HFFc6 (cell line): Measurements from ENCODE around the gene DNAJC3. TPM values are rescaled to one million over a fixed set of nuclear protein-coding genes. Genes with fewer than 3 reads are reported as not detected.
"Not testable (repeated sequence)": the region's sequence is repeated elsewhere in the genome, so short reads cannot be mapped to it uniquely, and the experiment has no call there.

Source experiments
- DNase-seq: peaks from one replicate; pipeline ENCODE4 v3.0.0-alpha.2; 2018
- H3K27ac Mint-ChIP-seq: 2 replicates; pipeline ENCODE4 v1.8.0; 2020; ENCODE audit warnings: mild to moderate bottlenecking, mixed read lengths
- H3K27me3 Mint-ChIP-seq: 2 replicates; pipeline ENCODE4 v1.8.0; 2021; ENCODE audit warnings: mild to moderate bottlenecking, moderate library complexity, mixed read lengths; ENCODE audit not compliant: insufficient read depth
- H3K36me3 Mint-ChIP-seq: 2 replicates; pipeline ENCODE4 v1.8.0; 2021; ENCODE audit warnings: low read depth, mixed read lengths
- H3K4me1 Mint-ChIP-seq: 2 replicates; pipeline ENCODE4 v1.8.0; 2020; ENCODE audit warnings: low read depth, mixed read lengths
- H3K4me3 Mint-ChIP-seq: 2 replicates; pipeline ENCODE4 v1.8.0; 2020; ENCODE audit warnings: mild to moderate bottlenecking, moderate library complexity, mixed read lengths
- H3K9me3 Mint-ChIP-seq: 2 replicates; pipeline ENCODE4 v1.8.0; 2020; ENCODE audit warnings: mild to moderate bottlenecking, mixed read lengths
- total RNA-seq, 6 experiments: library from RNA; stranded (reverse); fragmentation: NEBNext Ultra II Directional; extraction: Animal tissue kit (Norgen Biotek cat#: 25700); gene quantifications; 2 replicates in 1 of 6; 3 replicates in 5 of 6; pipeline ENCODE4 v1.2.3, GENCODE V29; 2021
- TF ChIP-seq, protein P1 (sequence below): fragments of 200-600 bp; sonication (generic); IDR thresholded peaks from 2 replicates; pipeline ENCODE4 v1.5.0; 2021; ENCODE audit warnings: antibody characterized with exemption, mild to moderate bottlenecking

DNAJC3 gene
- total RNA-seq, 6 experiments from 2014 or later: 40.6 to 53.7 (median 48.4) TPM

DNA sequence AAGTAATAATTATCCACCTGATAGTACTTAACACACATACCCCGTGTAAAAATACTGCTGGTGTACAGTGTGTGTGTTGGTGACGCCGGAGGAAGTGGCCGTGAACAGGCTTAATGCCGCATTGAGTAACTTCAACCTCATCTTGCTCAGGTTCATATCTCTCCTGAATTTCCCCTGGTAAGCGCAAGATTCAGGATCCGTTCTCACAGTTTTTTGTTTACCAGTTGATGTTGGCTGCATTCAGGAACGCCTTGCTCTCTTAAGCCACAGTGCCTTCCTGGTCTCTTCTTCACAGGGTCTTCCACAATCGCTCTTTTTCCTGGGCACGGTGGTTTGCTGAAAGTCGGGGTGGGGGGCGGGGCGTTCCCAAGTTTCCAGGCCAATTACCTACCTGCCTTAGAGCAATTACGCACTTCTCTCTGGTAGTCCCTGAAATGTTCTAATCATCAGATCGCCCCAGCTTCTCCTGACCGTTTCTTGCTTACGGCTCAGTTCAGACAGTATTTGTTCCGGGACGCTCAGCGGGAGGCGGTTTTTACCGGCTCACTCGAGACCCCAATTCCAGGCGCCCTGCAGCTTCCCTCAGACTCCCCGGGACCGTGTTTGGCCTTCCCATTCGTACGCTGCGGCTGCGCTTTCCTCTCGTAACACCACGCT is 706 bp upstream of the DNAJC3 start:
- no peaks in the 10 kb centered on the region; the same call in none of the 2 replicates for H3K27me3 Mint-ChIP-seq
- TF ChIP-seq, protein P1, sequence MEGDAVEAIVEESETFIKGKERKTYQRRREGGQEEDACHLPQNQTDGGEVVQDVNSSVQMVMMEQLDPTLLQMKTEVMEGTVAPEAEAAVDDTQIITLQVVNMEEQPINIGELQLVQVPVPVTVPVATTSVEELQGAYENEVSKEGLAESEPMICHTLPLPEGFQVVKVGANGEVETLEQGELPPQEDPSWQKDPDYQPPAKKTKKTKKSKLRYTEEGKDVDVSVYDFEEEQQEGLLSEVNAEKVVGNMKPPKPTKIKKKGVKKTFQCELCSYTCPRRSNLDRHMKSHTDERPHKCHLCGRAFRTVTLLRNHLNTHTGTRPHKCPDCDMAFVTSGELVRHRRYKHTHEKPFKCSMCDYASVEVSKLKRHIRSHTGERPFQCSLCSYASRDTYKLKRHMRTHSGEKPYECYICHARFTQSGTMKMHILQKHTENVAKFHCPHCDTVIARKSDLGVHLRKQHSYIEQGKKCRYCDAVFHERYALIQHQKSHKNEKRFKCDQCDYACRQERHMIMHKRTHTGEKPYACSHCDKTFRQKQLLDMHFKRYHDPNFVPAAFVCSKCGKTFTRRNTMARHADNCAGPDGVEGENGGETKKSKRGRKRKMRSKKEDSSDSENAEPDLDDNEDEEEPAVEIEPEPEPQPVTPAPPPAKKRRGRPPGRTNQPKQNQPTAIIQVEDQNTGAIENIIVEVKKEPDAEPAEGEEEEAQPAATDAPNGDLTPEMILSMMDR: no peak
- peak overlapping the region; percentile 99 for H3K4me3 Mint-ChIP-seq
- peaks cover 5% of the 10 kb centered on the region; the same call in 1 of the 2 replicates for H3K36me3 Mint-ChIP-seq
- H3K4me1 Mint-ChIP-seq: peaks cover 54% of the 10 kb centered on the region
- DNase-seq: peak; percentile 0
- H3K27ac Mint-ChIP-seq: peak overlapping the region; percentile 97
- H3K9me3 Mint-ChIP-seq: peaks cover 1% of the 10 kb centered on the region; the same call in 1 of the 2 replicates

DNA sequence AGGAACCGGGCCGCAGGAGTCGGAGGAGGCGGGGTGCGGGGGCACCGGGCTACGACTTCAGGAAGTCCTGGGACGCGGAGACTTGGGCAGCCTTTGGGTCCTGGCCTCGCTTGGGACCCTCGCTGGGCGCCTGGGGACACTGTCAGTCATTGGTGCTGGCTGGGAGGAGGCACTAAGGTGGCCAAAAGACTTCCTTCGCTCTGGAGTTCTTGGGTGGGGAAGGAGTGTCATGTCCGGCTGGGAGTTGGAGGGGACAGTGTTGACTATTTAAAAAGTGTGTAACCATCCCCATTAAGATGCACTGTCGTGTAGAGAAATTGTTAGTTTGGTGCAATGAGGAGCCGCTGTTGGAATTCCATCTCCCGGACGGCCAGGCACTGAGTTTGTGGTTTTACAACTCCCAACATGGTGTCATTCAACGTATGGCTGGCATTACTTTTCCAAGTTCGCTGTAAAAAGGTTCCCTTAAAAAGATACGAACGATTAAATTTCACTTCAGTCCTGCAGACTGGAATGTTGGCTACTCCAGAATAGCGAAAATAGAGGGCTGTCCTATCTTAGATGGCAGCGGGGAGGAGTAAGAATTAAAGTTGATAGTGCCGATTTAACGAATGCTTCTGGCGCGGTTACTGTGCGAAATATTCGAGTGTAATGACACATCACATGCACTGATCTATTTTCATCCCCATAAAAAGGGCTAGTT is 776 bp downstream of the DNAJC3 start:
- Mint-ChIP-seq H3K9me3 (no peaks in the 10 kb centered on the region), H3K36me3 (peaks cover 5% of the 10 kb centered on the region; the same call in 1 of the 2 replicates), H3K4me1 (peaks cover 69% of the 10 kb centered on the region), H3K27me3 (no peaks in the 10 kb centered on the region; the same call in none of the 2 replicates), H3K27ac (peak overlapping the region; percentile 88), H3K4me3 (peak overlapping the region; percentile 99)
- peak; percentile 28 for DNase-seq
- TF ChIP-seq, protein P1: no peak

DNA sequence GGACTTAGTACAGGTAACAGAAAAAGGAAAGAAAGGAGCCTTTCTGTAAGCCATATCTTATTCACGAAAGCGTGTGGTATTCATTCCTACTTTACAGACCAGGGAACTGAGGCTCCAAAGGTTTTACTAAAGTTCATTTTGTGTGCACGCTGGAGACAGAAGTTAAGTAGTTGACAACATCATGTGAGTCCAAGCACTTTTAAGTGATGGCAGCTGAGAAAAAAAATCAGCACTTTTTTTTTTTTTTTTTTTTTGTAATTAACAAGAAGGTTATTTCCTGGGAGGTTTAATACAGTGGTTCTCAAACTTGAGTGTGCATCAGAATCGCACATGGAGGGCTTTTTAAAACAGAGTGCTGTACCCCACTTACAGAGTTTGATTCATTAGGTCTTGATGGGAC is 2.0 kb downstream of the DNAJC3 start:
- TF ChIP-seq, protein P1: no peak
- no peak for DNase-seq
- Mint-ChIP-seq H3K9me3 (no peaks in the 10 kb centered on the region), H3K4me3 (peak overlapping the region; percentile 99), H3K4me1 (peaks cover 68% of the 10 kb centered on the region), H3K27ac (peak overlapping the region; percentile 88), H3K36me3 (peaks cover 5% of the 10 kb centered on the region; the same call in 1 of the 2 replicates), H3K27me3 (no peaks in the 10 kb centered on the region; the same call in none of the 2 replicates)

DNA sequence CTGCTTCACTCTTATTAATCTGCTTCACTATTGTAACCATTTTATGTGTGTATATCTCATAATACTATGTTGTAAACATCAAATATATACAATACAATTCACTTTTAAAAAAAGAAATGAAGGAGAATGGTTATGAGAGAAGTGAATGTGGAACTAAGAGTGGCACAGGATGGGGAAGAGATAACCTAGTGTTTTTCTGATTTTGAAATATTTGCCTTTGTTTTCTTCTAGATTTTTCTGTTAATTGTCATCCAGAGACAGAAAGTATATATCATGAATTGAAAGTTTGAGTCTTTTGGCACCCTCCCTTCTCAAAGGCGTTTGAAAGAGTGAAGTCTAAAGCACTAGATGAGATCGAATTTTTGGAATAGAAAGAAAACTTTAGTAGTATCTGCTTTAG is 2.8 kb downstream of the DNAJC3 start:
- Mint-ChIP-seq H3K27ac (no peak overlapping the region), H3K4me1 (peaks cover 63% of the 10 kb centered on the region), H3K27me3 (no peaks in the 10 kb centered on the region; the same call in none of the 2 replicates), H3K36me3 (peaks cover 5% of the 10 kb centered on the region; the same call in 1 of the 2 replicates), H3K9me3 (no peaks in the 10 kb centered on the region), H3K4me3 (peak overlapping the region; percentile 37; the same call in 1 of the 2 replicates)
- TF ChIP-seq, protein P1: no peak
- DNase-seq: no peak

DNA sequence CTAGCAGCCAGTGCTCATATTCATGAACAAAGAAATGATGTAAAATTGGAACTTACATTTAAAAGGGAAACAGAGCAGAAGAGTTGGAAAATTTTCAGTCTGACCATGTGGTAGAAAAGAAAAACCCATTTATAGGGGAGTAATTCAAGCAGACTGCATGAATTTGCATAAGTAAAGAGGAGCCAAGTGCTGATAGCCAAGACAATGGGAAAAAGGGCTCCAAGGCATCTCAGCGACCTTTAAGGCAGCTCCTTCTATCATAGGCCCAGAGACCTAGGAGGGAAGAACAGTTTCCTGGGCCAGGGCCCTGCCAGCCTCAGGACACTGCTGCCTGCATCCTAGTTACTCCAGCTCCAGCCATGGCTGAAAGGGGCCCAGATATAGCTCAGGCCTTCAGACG is 7.5 kb downstream of the DNAJC3 start:
- H3K4me3 Mint-ChIP-seq: no peak overlapping the region
- H3K4me1 Mint-ChIP-seq: peaks cover 37% of the 10 kb centered on the region
- no peak for DNase-seq
- TF ChIP-seq, protein P1: no peak
- H3K27ac Mint-ChIP-seq: no peak overlapping the region
- no peaks in the 10 kb centered on the region; the same call in 1 of the 2 replicates for H3K27me3 Mint-ChIP-seq
- H3K36me3 Mint-ChIP-seq: peaks cover 16% of the 10 kb centered on the region
- H3K9me3 Mint-ChIP-seq: peaks cover 7% of the 10 kb centered on the region; the same call in 1 of the 2 replicates

DNA sequence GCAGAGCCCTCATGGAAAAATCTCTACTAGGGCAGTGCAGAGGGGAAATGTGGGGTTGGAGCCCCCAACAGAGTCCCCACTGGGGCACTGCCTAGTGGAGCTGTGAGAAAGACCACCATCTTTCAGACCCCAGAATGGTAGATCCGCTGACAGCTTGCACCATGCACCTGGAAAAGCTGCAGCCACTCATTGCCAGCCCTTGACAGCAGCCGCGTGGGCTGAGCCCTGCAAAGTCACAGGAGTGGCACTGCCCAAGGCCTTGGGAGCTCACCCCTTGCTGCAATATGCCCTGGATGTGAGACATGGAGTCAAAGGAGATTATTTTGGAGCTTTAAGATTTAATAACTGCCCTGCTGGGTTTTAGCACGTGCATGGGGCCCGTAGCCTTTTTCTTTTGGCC is 8.0 kb downstream of the DNAJC3 start:
- H3K4me3 Mint-ChIP-seq, H3K27me3 Mint-ChIP-seq, DNase-seq, H3K9me3 Mint-ChIP-seq, H3K27ac Mint-ChIP-seq: not testable (repeated sequence)
- H3K4me1 Mint-ChIP-seq: peaks cover 36% of the 10 kb centered on the region
- peaks cover 16% of the 10 kb centered on the region for H3K36me3 Mint-ChIP-seq
